GM19438 (cell line): Measurements from ENCODE around the gene CPNE2.

Source experiments
- ATAC-seq: cut with Tn5 transposase; IDR thresholded peaks from one replicate; pipeline ENCODE4 v1.9.1; 2021; ENCODE audit warnings: low read depth; ENCODE audit not compliant: unreplicated experiment

Gene CPNE2

DNA sequence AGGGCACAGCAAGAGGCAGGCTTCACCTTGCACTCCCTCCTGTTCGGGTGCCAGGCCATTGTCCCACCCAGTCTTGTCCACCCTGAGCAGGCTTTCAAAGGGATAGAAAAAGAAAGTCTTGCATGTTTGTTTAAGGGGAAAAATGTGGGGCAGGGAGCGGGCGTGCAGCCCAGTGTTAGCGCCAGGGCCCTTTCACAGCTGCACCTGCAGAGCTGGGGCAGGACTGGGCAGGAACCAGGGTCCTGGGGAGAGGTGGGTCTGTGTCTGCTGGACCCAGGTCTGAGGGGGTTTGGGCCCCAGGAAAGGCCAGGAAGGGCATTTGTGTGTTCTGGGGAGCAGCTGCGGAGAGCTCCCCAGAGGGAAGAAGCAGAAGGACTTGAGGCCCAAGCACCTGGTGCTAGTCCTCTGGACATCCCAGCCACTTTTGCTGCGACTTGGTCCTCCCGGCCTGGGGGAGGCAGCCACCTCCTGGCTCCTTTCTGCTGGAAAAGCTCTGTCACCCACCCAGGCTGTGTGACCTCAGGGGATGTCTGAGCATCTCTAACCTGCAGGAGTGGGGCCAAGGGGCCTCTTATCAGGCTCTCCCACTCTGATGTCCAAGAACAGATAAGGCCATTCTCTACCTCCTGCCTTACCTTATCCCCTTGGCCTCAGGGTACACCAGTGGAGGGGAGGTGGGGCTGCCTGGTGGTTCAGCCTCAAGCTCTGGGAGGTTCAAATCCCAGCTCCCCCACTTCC lies 48.7 kb downstream of the CPNE2 start:
- ATAC-seq, result no peak

DNA sequence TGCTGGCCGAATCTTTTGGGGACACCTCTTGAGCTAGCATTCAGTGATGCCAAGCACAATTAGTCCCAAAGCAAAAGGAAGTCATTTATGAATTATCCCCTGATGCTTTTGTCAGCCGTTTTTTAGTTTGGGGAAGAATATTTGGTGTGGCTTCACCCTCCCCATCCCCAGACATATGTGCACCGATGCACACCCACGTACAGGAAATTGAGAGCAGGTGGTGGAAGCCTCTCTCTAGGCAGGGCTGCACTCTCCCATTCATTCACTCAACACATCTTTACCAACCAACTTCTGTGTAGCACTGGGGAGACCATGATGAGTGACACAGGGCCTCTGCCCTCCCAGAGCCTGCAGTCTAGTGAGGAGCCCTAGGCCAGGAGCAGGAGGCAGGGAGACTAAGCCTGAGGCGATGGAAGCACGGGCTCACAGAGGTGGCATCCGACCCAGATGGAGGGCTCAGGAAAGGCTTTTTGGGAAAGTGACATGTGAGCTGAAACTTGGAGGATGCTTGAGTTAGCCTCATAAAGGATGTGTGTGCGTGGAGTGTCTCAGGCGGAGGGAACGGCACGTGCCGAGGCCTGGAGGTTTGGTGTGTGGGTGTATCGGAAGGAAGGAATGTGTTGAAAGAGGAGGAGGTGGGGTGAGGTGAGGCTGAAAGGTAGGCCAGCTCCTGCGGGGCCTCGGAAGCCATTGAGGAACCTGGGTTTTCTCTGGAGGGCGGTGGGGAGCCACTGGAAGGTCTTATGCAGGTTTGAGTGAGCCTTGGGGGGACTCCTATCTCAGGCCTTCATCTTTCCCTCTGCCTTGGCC lies 49.6 kb downstream of the CPNE2 start:
- ATAC-seq, result peak; percentile 60

DNA sequence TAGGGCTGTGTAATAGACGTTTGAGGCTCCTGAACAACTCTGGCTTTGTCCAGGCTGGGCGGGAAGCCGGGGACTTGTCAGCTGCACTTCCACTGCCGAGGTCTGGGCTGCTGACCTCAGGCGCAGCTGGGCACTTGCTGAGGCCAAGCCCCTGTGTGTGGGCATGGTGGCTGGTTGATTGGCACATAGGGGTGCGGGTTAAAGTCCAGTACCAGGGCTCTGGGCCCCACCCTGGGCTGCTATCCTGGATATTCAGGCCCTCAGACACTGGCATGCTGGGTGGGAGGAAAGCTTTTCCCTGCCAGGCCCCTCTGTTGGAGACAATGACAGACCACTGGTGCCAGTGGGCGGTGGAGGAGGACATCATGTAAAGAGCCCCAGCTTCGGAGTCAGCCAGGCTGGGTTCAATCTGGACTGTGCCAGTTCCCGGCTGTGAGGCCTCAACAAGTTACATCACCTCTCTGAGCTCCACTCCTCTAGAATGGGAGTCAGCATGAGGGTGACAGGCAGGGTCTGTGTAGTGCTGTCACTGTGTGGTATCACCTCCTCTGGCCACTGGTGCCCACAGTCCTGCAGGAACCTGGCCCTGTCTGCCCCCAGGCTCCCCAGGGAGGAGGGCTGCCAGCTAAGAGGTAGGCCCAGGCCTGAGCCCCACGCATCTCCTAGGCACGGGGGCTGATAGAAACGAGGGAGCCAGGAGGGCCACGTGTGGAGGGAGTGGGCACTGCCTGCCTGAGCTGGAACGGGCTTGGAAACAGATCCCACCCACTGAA lies 51.0 kb downstream of the CPNE2 start:
- ATAC-seq, result no peak

DNA sequence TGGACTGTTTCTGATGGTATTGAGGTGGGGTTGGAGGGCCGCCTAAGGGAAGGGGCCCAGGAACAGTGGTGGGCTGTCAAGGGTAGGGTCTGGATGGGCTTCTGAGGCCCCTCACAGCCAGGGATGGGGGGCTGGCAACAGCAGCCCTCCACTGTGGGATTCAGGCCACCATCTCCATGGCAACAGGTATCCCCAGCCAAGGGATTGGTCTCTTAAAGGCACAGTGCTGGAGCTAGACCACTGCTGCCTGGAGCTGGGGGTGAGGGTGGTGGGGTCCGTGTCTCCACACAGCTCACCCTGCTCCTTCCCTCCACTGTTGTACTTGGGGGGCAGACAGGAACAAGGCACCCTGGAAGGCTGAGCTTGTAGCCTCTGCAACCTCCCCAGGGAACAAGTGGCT lies 51.6 kb downstream of the CPNE2 start:
- no peak for ATAC-seq

DNA sequence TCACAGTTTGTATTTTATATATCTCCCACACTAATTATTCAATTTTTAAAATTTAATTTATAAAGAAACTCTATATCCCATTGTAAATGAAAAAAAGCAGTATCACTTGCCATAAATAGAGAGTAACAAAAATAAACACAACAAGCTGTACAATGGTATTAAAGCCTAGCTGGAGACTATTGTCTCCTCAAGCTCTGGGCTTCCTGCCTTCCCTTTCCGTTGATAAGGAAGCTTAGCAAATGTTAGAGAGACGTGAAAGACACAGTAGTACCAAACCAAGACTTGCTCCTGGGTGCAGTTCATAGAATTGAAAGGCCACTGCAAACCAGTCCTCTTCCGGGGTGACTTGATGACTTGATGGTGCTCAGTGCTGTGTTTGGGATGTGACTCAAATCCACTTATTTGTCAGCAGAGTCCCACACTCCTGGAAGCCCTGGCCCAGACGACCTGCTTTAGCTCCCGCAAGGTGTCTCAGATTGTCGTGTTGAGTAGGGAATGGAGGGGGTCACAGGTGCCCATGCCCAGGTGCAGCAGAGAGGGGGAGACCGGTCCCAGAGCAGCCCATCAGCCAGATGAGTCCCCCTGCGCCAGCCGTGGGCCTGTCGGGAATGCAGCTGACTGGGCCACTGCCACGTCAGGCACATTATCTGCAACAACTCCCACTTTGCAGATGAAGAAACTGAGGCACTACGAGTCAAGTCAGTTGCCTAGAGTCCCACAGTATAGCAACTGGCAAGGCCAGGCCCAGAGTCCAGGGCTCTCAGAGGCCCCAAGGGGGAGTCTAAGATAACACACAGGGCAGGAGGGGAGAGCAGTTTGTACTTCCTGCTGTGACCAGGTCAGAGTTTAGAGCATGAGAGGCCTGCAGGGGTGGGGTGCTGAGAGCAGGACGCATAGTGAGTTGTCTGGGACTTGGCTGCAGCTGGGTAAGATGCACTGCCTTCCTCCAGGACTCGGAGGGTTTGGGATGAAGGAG lies 53.0 kb downstream of the CPNE2 start:
- ATAC-seq, result no peak

DNA sequence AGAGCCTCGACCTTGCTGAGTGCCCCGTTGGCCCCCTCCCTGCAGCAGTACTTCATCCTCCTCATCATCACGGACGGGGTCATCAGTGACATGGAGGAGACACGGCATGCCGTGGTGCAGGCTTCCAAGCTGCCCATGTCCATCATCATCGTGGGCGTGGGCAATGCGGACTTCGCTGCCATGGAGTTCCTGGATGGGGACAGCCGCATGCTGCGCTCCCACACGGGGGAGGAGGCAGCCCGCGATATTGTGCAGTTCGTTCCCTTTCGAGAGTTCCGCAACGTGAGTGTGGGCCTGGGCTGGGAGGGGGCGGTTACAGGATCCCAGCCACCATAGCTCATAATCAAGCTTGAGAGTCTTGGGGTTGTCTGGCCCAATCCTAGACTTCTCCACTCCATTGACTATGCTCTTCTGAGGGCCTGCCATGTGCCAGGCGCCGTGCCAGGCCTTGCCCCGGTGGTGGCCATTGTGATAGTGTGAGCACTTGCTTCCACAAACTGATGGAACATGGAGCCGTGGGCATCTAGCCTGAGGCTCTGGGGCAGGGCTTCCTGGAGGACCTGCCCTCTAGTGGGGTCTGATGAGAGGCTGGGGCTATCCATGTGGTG lies 53.8 kb downstream of the CPNE2 start:
- no peak for ATAC-seq

DNA sequence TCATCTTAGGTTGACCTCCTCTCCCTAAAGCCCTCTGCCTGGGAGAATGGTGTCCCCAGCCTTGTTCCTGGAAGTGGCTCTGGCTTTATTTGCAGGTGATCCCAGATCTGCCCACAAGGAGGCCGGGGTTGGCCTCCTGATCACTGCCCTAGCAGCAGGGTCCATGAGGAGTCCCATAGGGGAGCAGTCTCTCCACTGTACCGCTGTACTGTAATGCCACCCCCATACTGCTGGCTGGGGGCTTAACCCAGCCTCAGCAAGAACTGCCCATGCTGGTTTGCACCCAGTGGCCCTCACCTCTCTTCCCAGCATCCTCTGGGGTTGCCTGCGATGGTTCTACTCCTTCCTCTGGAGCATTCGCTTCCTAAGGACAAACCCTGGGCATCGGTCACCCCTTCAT lies 54.4 kb downstream of the CPNE2 start:
- ATAC-seq, result no peak

DNA sequence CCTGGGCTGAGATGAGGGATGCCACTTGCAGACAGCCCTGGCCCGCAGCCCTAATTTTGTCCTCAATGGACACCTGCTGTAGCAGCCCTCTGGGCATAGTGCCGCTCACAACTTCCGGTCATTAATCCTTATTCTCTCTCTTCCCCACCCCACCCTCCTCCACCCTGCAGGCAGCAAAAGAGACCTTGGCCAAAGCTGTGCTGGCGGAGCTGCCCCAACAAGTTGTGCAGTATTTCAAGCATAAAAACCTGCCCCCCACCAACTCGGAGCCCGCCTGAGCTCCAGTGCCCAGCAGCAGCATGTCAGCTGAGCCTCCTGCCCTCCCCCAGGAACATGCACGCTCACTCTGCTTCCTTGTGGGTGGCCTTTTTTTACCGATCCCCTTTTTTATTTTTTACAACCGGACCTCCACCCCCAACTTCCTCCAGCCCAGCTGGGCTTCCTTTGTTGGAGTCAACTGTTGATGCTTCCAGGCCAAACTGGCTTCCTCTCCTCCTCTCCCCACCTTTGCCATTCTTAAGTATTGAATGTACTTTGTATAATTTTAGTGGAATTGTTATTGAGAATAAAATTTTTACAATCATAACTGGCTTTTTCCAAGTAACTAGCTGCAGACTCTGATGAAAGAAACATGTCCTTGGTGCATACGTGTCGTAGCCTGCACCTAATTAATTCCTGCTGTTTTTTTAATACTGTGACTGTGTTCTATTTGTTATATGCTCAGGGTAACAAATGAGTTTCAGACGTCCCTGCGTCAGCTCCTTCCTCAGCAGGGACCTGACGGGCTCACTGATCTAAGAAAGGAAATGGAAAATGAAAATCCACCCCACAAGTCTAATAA lies 55.2 kb downstream of the CPNE2 start:
- no peak for ATAC-seq

DNA sequence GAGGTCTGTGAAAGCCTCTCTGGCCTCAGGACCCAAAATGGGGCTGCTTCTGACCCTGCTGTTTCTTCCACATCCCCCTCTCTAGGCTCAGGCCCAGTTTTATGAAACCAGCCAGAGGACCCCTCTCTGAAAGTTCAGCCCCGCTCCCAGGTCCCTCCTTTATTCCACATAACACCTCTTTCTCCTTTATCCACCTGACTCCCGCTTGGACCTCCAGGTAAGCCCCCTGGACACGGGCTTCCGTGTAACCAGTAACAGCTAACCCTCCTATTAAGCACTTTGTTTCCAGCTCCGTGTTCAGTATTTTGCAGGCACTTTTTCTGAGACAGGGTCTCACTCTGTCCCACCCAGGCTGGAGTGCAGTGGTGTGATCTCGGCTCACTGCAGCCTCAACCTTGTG lies 56.1 kb downstream of the CPNE2 start:
- ATAC-seq, result no peak

DNA sequence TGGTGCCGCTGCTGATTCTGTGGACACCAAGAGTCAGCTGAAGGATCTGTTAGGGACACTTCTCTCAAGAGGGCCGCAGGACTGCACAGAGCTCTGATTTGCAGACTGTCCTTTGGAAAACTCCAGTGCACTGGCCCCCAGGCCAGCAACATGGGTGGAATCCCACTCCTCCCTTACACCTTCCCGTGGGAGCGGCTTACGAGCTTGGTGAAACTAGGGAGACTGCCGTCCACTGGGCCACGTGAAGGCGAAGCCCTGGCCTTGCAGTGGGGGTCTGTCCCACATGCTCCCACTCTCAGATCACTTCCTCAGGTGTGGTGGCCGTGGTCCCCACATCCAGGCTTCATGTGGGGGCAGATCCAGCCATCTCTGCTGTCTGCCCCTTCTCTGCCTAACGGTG lies 57.0 kb downstream of the CPNE2 start:
- ATAC-seq, result no peak

DNA sequence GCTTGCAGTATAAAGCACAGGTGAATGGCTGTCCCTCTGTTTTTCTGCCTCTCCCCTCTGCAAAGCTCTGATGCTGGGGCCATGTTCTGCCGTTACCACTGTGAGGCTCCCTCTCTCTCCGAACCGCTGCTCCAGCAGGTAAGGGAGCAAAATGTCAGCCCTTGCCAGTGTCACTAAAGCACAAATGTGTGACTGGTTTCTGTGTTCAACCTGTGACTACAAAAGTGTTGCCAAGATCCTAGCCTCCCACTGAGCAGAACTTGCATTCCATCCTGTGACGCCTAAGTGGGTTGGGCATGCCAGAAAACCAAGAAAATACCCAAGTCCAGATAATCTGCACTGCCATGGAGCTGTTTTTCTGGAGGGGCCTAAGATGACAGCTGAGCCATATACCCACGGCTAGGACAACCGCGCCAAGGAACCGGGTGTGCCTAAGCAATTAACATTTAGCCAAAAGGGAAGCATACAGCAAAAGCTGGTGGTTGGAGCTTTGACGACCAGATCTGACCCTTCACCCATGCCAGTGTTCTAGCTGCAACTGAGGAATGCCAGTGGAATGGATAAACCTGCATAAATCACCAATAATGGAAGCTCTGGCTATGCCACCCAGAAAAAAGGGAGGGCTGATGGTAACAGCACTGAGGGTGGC lies 58.4 kb downstream of the CPNE2 start:
- ATAC-seq, result no peak

DNA sequence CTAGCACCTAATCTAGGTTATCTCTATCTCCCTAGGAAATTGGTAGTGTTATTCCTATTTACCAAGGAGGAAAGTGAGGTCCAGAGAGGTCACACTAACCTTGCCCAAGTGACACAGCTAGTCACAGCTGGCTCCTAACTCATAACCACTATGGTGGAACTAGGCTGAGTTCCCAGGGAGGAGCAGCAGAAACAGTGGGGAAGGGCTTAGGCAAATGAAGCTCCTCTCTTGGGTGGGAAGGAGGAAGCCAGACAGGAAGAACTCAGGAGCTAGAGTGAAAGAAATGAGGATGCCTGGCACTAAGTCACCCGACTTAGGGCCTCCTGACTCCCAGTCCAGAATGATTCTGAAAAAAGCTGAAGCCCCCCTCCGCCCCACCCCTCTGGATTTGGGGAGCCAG lies 59.0 kb downstream of the CPNE2 start:
- no peak for ATAC-seq

DNA sequence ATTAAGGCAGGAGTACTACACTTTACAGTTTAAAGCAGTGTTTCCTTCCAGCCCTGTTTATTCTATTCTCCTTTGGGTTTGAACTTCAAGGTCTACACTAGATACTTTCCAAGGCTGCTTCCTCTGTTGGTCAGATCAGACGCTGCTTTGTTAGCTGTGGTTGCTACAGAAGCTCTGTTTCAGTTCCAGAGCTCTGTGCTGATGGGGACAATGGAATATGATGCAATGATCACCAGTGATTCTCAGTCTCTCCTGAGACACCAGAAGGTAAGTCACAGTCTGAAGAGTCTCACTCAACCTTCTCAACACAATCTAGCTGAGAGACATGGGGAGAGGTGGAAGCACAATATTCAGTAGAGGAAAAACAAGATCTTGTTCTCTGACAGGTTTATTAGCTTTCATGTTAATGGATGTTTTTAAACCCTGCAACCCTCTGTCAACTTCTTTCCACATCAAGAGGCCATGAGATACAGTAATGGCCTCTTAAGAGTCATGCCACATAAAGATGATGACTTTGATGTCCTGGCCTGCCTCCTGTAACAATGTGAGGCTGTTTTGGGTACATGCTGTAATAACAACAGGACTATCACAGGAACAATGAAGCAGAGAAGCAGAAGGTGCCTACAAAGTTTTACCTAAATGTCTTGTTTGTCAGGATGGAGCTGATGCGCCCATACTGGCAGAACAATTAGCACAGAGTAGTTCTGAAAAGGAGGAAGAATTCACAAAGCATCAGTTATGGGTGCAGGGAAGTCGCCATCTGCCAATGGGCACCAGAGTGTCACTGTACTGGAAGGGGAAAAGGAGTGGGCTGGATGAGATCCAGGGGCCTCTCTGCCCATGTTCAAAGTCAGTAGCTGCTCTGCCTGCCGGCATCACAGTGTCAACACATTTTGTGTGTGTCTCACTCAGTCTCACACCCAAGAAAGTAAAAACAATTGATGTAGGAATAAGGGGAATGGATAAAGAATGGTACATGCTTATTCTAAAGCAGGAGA lies 60.0 kb downstream of the CPNE2 start:
- ATAC-seq, result no peak

DNA sequence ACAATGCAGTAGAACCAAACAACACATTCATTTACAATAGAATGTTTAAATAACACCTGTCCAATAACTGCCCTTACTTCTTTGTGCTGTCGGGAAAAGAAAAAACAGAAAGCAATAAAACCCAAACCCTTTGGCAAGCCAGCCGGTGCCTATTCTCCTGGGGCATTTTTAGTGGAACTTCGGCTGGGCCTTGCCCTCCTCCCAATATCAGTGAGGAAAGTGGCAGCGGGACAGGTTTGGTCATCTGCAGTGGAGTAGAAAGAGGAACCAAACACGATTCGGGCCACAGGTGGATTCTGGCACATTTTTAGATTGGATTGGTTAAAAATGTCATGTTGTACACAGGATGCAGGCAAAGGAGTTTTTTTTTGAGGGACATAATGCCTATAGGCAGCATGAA lies 61.5 kb downstream of the CPNE2 start:
- ATAC-seq, result no peak

DNA sequence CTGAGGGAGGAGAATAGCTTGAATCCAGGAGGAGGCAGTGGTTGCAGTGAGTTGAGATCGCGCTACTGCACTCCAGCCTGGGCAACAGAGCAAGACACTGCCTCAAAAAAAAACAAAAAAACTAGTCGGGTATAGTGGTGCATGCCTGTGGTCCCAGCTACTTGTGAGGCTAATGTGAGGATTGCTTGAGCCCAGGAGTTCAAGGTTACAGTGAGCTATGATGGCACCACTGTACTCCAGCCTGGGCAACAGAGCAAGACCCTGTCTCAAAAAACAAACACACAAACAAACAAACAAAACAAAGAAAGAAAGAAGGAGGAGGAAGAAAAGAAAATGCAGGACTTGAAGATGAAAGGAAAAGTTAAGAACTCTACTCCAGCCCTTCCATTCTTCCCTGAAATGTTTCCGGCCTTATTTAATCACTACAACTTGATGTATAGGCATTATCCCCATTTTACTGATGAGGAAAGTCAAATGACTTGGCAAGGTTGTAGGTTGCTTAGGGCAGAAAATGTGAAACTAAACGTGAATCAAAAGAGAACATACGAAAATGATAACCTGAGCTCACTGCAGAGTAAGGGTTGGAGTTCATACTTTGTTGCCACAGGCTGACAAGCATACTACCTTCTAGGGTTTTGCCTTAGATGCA lies 63.4 kb downstream of the CPNE2 start:
- no peak for ATAC-seq

DNA sequence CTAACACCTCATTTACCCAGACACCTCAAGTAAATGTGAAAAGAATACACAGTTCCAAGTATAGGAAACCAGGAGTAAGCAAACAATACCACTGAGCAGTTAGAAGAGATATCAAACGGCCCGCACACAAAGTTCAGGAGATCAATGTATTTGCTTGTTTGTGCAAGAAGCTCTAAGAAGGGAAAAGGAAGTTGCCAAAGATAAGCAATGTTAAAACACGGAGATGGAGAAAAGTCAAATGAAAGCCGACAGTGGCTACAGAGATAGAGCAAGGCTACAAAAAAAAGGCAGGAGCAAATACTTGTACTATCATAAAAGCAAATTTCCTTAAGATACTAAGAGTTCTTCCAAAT lies 63.9 kb downstream of the CPNE2 start:
- ATAC-seq, result no peak

DNA sequence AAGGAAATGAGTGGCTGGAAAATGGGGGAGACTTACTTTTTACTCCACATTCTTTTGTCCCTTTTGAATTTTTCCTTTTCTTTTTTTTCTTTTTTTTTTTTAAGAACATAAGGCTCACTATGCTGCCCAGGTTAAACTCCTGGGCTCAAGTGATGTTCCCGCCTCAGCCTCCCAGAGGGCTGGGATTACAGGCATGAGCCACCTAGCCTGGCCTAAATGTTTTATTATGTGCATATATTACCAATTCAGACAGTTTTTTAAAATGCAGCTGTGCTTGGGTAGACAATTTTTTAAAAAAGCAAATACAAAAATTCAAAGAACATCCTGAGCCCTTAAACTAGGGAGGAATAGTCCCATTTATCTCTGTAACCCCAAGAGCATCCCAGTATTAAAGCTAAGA lies 65.2 kb downstream of the CPNE2 start:
- no peak for ATAC-seq
